Loucy (cell line): Measurements from ENCODE around the gene KIAA0930.

Experiments
- EZH2phosphoT487 ChIP-seq: fragments of 200-600 bp; IDR thresholded peaks from 2 replicates; pipeline ENCODE4 v1.6.1; 2018; ENCODE audit warnings: antibody characterized with exemption, mild to moderate bottlenecking, moderate library complexity, borderline replicate concordance
- TF ChIP-seq, protein P1 (sequence below): fragments of 200-600 bp; sonication (generic); conservative IDR thresholded peaks from 2 replicates; pipeline ENCODE4 v1.5.1; 2014; ENCODE audit warnings: mild to moderate bottlenecking, antibody characterized with exemption, low read length

- TF ChIP-seq, protein P1, sequence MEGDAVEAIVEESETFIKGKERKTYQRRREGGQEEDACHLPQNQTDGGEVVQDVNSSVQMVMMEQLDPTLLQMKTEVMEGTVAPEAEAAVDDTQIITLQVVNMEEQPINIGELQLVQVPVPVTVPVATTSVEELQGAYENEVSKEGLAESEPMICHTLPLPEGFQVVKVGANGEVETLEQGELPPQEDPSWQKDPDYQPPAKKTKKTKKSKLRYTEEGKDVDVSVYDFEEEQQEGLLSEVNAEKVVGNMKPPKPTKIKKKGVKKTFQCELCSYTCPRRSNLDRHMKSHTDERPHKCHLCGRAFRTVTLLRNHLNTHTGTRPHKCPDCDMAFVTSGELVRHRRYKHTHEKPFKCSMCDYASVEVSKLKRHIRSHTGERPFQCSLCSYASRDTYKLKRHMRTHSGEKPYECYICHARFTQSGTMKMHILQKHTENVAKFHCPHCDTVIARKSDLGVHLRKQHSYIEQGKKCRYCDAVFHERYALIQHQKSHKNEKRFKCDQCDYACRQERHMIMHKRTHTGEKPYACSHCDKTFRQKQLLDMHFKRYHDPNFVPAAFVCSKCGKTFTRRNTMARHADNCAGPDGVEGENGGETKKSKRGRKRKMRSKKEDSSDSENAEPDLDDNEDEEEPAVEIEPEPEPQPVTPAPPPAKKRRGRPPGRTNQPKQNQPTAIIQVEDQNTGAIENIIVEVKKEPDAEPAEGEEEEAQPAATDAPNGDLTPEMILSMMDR: peak; percentile 17; the same call in 1 of the 2 replicates
- TF ChIP-seq EZH2phosphoT487: no peak
Observed at GRCh38 chr22:45159652-45160462, 80.8 kb downstream of the KIAA0930 start.
